Keratinocyte (primary cell): ENCODE data around the gene PDE1A. TPM values are rescaled to one million over a fixed set of nuclear protein-coding genes. Genes with fewer than 3 reads are reported as not detected.

Experiments
- DNase-seq: peaks from one replicate; pipeline ENCODE4 v3.0.0-alpha.2; 2011; ENCODE audit warnings: low read depth, missing footprints, low spot score
- FAIRE-seq: peaks from 2 replicates; lab custom pipeline; 2011; peaks lifted over from hg19 to GRCh38; lab: Jason Lieb, UNC
- H2AFZ ChIP-seq: 2 replicates; pipeline ENCODE4 v1.6.0; 2012; ENCODE audit warnings: low read length, control low read depth, inconsistent platforms; ENCODE audit not compliant: control insufficient read depth
- H3K27ac ChIP-seq: 2 replicates; pipeline ENCODE4 v1.5.1; 2011; ENCODE audit warnings: low read length; ENCODE audit not compliant: control insufficient read depth, insufficient read depth
- H3K27me3 ChIP-seq: 3 replicates; pipeline ENCODE4 v1.6.0; 2011; ENCODE audit warnings: low read length; ENCODE audit not compliant: control insufficient read depth, insufficient read depth; ENCODE audit errors: extremely low read depth
- H3K36me3 ChIP-seq, 2 experiments: 2 replicates in 1 of 2; 3 replicates in 1 of 2; pipeline ENCODE4 v1.5.1; 2011; ENCODE audit warnings: low read length in 2 of 2, mild to moderate bottlenecking in 1 of 2; ENCODE audit not compliant: control insufficient read depth in 2 of 2, insufficient read depth in 2 of 2; ENCODE audit errors: extremely low read depth in 1 of 2
- H3K4me1 ChIP-seq: 3 replicates; pipeline ENCODE4 v1.5.1; 2011; ENCODE audit warnings: low read length; ENCODE audit not compliant: control insufficient read depth, insufficient read depth; ENCODE audit errors: extremely low read depth
- H3K4me2 ChIP-seq: 3 replicates; pipeline ENCODE4 v1.6.0; 2011; ENCODE audit warnings: low read depth, low read length; ENCODE audit not compliant: control insufficient read depth, insufficient read depth; ENCODE audit errors: extremely low read depth
- H3K4me3 ChIP-seq, 3 experiments: fragments of 200-600 bp in 1 of 3; sonication (generic) in 1 of 3; 2 replicates in 2 of 3; 3 replicates in 1 of 3; pipeline ENCODE4 v1.5.1; 2011 to 2016; ENCODE audit warnings: low read length in 3 of 3, mild to moderate bottlenecking in 3 of 3, control low read depth in 2 of 3, inconsistent platforms in 1 of 3, low read depth in 1 of 3, mixed read lengths in 1 of 3, mixed run types in 1 of 3, moderate library complexity in 1 of 3; ENCODE audit not compliant: control insufficient read depth in 2 of 3, insufficient read depth in 2 of 3; ENCODE audit errors: extremely low read depth in 1 of 3
- H3K79me2 ChIP-seq: 2 replicates; pipeline ENCODE4 v1.6.0; 2012; ENCODE audit warnings: low read length; ENCODE audit not compliant: control insufficient read depth, insufficient read depth
- H3K9ac ChIP-seq: 3 replicates; pipeline ENCODE4 v1.6.0; 2011; ENCODE audit warnings: low read length; ENCODE audit not compliant: control insufficient read depth, insufficient read depth; ENCODE audit errors: extremely low read depth
- H3K9me1 ChIP-seq: 3 replicates; pipeline ENCODE4 v1.6.0; 2011; ENCODE audit warnings: low read length; ENCODE audit not compliant: control insufficient read depth, insufficient read depth; ENCODE audit errors: extremely low read depth
- H3K9me3 ChIP-seq: 2 replicates; pipeline ENCODE4 v1.5.1; 2012; ENCODE audit warnings: low read depth, low read length; ENCODE audit not compliant: control insufficient read depth
- H4K20me1 ChIP-seq: 3 replicates; pipeline ENCODE4 v1.6.0; 2011; ENCODE audit warnings: low read length; ENCODE audit not compliant: control insufficient read depth, insufficient read depth; ENCODE audit errors: extremely low read depth
- EZH2 ChIP-seq: IDR thresholded peaks from one replicate; pipeline ENCODE4 v1.6.1; 2012; ENCODE audit warnings: inconsistent platforms, mild to moderate bottlenecking, low read length, moderate library complexity
- dilution Hi-C: fragments of 300-500 bp; cut with MboI; formaldehyde crosslinking; loops from one replicate; pipeline ENCODE4 v1.7.0; 2020; ENCODE audit warnings: low sequenced_read_pairs; ENCODE audit not compliant: extremely low pct_ligation_motif_present
- polyA plus RNA-seq, 5 experiments: library from polyadenylated mRNA; depleted of rRNA in 3 of 5; stranded (reverse) in 3 of 5; stranded (forward) in 1 of 5; unstranded in 1 of 5; fragments of >200 nt; gene quantifications; 1 replicate in 1 of 5; 2 replicates in 3 of 5; 3 replicates in 1 of 5; pipeline versions ENCODE4 v1.2.1 to v1.2.3, GENCODE V29; 2011 to 2012; ENCODE audit warnings: missing spikeins in 2 of 5, low read depth in 1 of 5, low replicate concordance in 1 of 5
- TF ChIP-seq, protein P1 (sequence below), 3 experiments: IDR thresholded peaks in 1 of 3; conservative IDR thresholded peaks in 1 of 3; optimal IDR thresholded peaks in 1 of 3; 2 replicates in 2 of 3; 3 replicates in 1 of 3; pipeline versions ENCODE3 to v1.5.1; 2011; ENCODE audit warnings: low read length in 3 of 3, mild to moderate bottlenecking in 3 of 3, moderate library complexity in 2 of 3, control low read depth in 1 of 3, inconsistent platforms in 1 of 3; ENCODE audit not compliant: insufficient read depth in 2 of 3; ENCODE audit errors: extremely low read depth in 1 of 3

The PDE1A gene
- polyA plus RNA-seq, 1 donor (not counting 4 experiments of a cell fraction or from before 2014, with no cell fraction given) = 0.10 TPM

DNA sequence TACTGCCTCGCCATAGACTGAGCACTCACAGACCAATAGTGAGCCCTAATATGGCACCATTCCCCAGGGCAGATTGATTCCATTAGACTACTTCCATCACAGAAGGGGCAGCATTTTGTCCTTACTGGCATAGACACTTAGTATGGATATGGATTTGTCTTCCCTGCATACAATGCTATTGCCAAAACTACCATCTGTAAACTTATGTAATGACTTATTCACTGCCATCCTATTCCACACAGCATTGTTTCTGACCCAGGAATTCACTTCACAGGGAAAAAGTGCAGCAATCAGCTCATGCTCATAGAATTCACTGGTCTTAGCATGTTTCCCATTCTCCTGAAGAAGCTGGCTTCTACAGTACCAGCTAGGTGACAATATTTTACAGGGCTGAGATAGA, 262.1 kb downstream of the PDE1A start:
- Histone ChIP-seq H2AFZ (no peak overlapping the region), H3K79me2 (no peaks in the 10 kb centered on the region), H3K4me1 (no peaks in the 10 kb centered on the region), H3K27me3 (no peaks in the 10 kb centered on the region), H3K4me2 (no peak overlapping the region), H4K20me1 (no peaks in the 10 kb centered on the region), H3K4me3 (no peak overlapping the region), H3K27ac (no peak overlapping the region), H3K9me3 (no peaks in the 10 kb centered on the region), H3K9ac (no peak overlapping the region), H3K36me3 (no peaks in the 10 kb centered on the region), H3K9me1 (no peaks in the 10 kb centered on the region)
- no peak for TF ChIP-seq EZH2
- TF ChIP-seq, protein P1, sequence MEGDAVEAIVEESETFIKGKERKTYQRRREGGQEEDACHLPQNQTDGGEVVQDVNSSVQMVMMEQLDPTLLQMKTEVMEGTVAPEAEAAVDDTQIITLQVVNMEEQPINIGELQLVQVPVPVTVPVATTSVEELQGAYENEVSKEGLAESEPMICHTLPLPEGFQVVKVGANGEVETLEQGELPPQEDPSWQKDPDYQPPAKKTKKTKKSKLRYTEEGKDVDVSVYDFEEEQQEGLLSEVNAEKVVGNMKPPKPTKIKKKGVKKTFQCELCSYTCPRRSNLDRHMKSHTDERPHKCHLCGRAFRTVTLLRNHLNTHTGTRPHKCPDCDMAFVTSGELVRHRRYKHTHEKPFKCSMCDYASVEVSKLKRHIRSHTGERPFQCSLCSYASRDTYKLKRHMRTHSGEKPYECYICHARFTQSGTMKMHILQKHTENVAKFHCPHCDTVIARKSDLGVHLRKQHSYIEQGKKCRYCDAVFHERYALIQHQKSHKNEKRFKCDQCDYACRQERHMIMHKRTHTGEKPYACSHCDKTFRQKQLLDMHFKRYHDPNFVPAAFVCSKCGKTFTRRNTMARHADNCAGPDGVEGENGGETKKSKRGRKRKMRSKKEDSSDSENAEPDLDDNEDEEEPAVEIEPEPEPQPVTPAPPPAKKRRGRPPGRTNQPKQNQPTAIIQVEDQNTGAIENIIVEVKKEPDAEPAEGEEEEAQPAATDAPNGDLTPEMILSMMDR (optimal IDR thresholded peaks at IDR 0.05 in 1 of 3, IDR thresholded peaks at IDR 0.05 in 1 of 3, conservative IDR thresholded peaks at IDR 0.05 in 1 of 3; ENCODE audit: extremely low read depth in 1 of 3, insufficient read depth in 2 of 3, low read length in 3 of 3) = no peak
- FAIRE-seq (no peak), DNase-seq (no peak)
- dilution Hi-C loops = no loop called here

GRCh38 chr2:182163878-182164277, 263.0 kb downstream of the PDE1A start:
- Histone ChIP-seq H3K9me1 (no peaks in the 10 kb centered on the region), H3K27me3 (no peaks in the 10 kb centered on the region), H3K4me3 (no peak overlapping the region), H4K20me1 (no peaks in the 10 kb centered on the region), H2AFZ (no peak overlapping the region), H3K9ac (no peak overlapping the region), H3K27ac (no peak overlapping the region), H3K79me2 (no peaks in the 10 kb centered on the region), H3K36me3 (no peaks in the 10 kb centered on the region), H3K4me1 (no peaks in the 10 kb centered on the region), H3K4me2 (no peak overlapping the region), H3K9me3 (no peaks in the 10 kb centered on the region)
- dilution Hi-C loops = no loop called here
- FAIRE-seq (no peak), DNase-seq (no peak)
- TF ChIP-seq EZH2 = no peak
- TF ChIP-seq, protein P1 (optimal IDR thresholded peaks at IDR 0.05 in 1 of 3, IDR thresholded peaks at IDR 0.05 in 1 of 3, conservative IDR thresholded peaks at IDR 0.05 in 1 of 3; ENCODE audit: extremely low read depth in 1 of 3, insufficient read depth in 2 of 3, low read length in 3 of 3) = no peak
